Keratinocyte (primary cell): ENCODE results near the gene COG5. TPM values are rescaled to one million over a fixed set of nuclear protein-coding genes. Genes with fewer than 3 reads are reported as not detected.

Source experiments
- DNase-seq: peaks from one replicate; pipeline ENCODE4 v3.0.0-alpha.2; 2011; ENCODE audit warnings: low read depth, missing footprints, low spot score
- FAIRE-seq: peaks from 2 replicates; lab custom pipeline; 2011; peaks lifted over from hg19 to GRCh38; lab: Jason Lieb, UNC
- H2AFZ ChIP-seq: 2 replicates; pipeline ENCODE4 v1.6.0; 2012; ENCODE audit warnings: low read length, control low read depth, inconsistent platforms; ENCODE audit not compliant: control insufficient read depth
- H3K27ac ChIP-seq: 2 replicates; pipeline ENCODE4 v1.5.1; 2011; ENCODE audit warnings: low read length; ENCODE audit not compliant: control insufficient read depth, insufficient read depth
- H3K27me3 ChIP-seq: 3 replicates; pipeline ENCODE4 v1.6.0; 2011; ENCODE audit warnings: low read length; ENCODE audit not compliant: control insufficient read depth, insufficient read depth; ENCODE audit errors: extremely low read depth
- H3K36me3 ChIP-seq, 2 experiments: 2 replicates in 1 of 2; 3 replicates in 1 of 2; pipeline ENCODE4 v1.5.1; 2011; ENCODE audit warnings: low read length in 2 of 2, mild to moderate bottlenecking in 1 of 2; ENCODE audit not compliant: control insufficient read depth in 2 of 2, insufficient read depth in 2 of 2; ENCODE audit errors: extremely low read depth in 1 of 2
- H3K4me1 ChIP-seq: 3 replicates; pipeline ENCODE4 v1.5.1; 2011; ENCODE audit warnings: low read length; ENCODE audit not compliant: control insufficient read depth, insufficient read depth; ENCODE audit errors: extremely low read depth
- H3K4me2 ChIP-seq: 3 replicates; pipeline ENCODE4 v1.6.0; 2011; ENCODE audit warnings: low read depth, low read length; ENCODE audit not compliant: control insufficient read depth, insufficient read depth; ENCODE audit errors: extremely low read depth
- H3K4me3 ChIP-seq, 3 experiments: fragments of 200-600 bp in 1 of 3; sonication (generic) in 1 of 3; 2 replicates in 2 of 3; 3 replicates in 1 of 3; pipeline ENCODE4 v1.5.1; 2011 to 2016; ENCODE audit warnings: low read length in 3 of 3, mild to moderate bottlenecking in 3 of 3, control low read depth in 2 of 3, inconsistent platforms in 1 of 3, low read depth in 1 of 3, mixed read lengths in 1 of 3, mixed run types in 1 of 3, moderate library complexity in 1 of 3; ENCODE audit not compliant: control insufficient read depth in 2 of 3, insufficient read depth in 2 of 3; ENCODE audit errors: extremely low read depth in 1 of 3
- H3K79me2 ChIP-seq: 2 replicates; pipeline ENCODE4 v1.6.0; 2012; ENCODE audit warnings: low read length; ENCODE audit not compliant: control insufficient read depth, insufficient read depth
- H3K9ac ChIP-seq: 3 replicates; pipeline ENCODE4 v1.6.0; 2011; ENCODE audit warnings: low read length; ENCODE audit not compliant: control insufficient read depth, insufficient read depth; ENCODE audit errors: extremely low read depth
- H3K9me1 ChIP-seq: 3 replicates; pipeline ENCODE4 v1.6.0; 2011; ENCODE audit warnings: low read length; ENCODE audit not compliant: control insufficient read depth, insufficient read depth; ENCODE audit errors: extremely low read depth
- H3K9me3 ChIP-seq: 2 replicates; pipeline ENCODE4 v1.5.1; 2012; ENCODE audit warnings: low read depth, low read length; ENCODE audit not compliant: control insufficient read depth
- H4K20me1 ChIP-seq: 3 replicates; pipeline ENCODE4 v1.6.0; 2011; ENCODE audit warnings: low read length; ENCODE audit not compliant: control insufficient read depth, insufficient read depth; ENCODE audit errors: extremely low read depth
- EZH2 ChIP-seq: IDR thresholded peaks from one replicate; pipeline ENCODE4 v1.6.1; 2012; ENCODE audit warnings: inconsistent platforms, mild to moderate bottlenecking, low read length, moderate library complexity
- dilution Hi-C: fragments of 300-500 bp; cut with MboI; formaldehyde crosslinking; loops from one replicate; pipeline ENCODE4 v1.7.0; 2020; ENCODE audit warnings: low sequenced_read_pairs; ENCODE audit not compliant: extremely low pct_ligation_motif_present
- polyA plus RNA-seq, 5 experiments: library from polyadenylated mRNA; depleted of rRNA in 3 of 5; stranded (reverse) in 3 of 5; stranded (forward) in 1 of 5; unstranded in 1 of 5; fragments of >200 nt; gene quantifications; 1 replicate in 1 of 5; 2 replicates in 3 of 5; 3 replicates in 1 of 5; pipeline versions ENCODE4 v1.2.1 to v1.2.3, GENCODE V29; 2011 to 2012; ENCODE audit warnings: missing spikeins in 2 of 5, low read depth in 1 of 5, low replicate concordance in 1 of 5
- TF ChIP-seq, protein P1 (sequence below), 3 experiments: IDR thresholded peaks in 1 of 3; conservative IDR thresholded peaks in 1 of 3; optimal IDR thresholded peaks in 1 of 3; 2 replicates in 2 of 3; 3 replicates in 1 of 3; pipeline versions ENCODE3 to v1.5.1; 2011; ENCODE audit warnings: low read length in 3 of 3, mild to moderate bottlenecking in 3 of 3, moderate library complexity in 2 of 3, control low read depth in 1 of 3, inconsistent platforms in 1 of 3; ENCODE audit not compliant: insufficient read depth in 2 of 3; ENCODE audit errors: extremely low read depth in 1 of 3

COG5 gene
- polyA plus RNA-seq, 1 donor (not counting 4 experiments of a cell fraction or from before 2014, with no cell fraction given), result 50.7 TPM

GRCh38 chr7:107502797-107503196 is 60.9 kb downstream of the COG5 start:
- Histone ChIP-seq H3K27me3 (no peaks in the 10 kb centered on the region), H3K79me2 (peaks cover 18% of the 10 kb centered on the region), H3K4me3 (no peak overlapping the region), H3K4me2 (no peak overlapping the region), H3K9me1 (no peaks in the 10 kb centered on the region), H4K20me1 (peaks cover 3% of the 10 kb centered on the region), H3K27ac (no peak overlapping the region), H3K4me1 (peaks cover 23% of the 10 kb centered on the region), H3K9ac (no peak overlapping the region), H3K36me3 (peaks cover 4 to 6% of the 10 kb centered on the region in 2 experiments), H2AFZ (no peak overlapping the region), H3K9me3 (no peaks in the 10 kb centered on the region)
- DNase-seq (no peak), FAIRE-seq (no peak)
- no peak for TF ChIP-seq EZH2
- TF ChIP-seq, protein P1, sequence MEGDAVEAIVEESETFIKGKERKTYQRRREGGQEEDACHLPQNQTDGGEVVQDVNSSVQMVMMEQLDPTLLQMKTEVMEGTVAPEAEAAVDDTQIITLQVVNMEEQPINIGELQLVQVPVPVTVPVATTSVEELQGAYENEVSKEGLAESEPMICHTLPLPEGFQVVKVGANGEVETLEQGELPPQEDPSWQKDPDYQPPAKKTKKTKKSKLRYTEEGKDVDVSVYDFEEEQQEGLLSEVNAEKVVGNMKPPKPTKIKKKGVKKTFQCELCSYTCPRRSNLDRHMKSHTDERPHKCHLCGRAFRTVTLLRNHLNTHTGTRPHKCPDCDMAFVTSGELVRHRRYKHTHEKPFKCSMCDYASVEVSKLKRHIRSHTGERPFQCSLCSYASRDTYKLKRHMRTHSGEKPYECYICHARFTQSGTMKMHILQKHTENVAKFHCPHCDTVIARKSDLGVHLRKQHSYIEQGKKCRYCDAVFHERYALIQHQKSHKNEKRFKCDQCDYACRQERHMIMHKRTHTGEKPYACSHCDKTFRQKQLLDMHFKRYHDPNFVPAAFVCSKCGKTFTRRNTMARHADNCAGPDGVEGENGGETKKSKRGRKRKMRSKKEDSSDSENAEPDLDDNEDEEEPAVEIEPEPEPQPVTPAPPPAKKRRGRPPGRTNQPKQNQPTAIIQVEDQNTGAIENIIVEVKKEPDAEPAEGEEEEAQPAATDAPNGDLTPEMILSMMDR (optimal IDR thresholded peaks at IDR 0.05 in 1 of 3, IDR thresholded peaks at IDR 0.05 in 1 of 3, conservative IDR thresholded peaks at IDR 0.05 in 1 of 3; ENCODE audit: extremely low read depth in 1 of 3, insufficient read depth in 2 of 3, low read length in 3 of 3), result no peak
- dilution Hi-C loops, result no loop called here

DNA sequence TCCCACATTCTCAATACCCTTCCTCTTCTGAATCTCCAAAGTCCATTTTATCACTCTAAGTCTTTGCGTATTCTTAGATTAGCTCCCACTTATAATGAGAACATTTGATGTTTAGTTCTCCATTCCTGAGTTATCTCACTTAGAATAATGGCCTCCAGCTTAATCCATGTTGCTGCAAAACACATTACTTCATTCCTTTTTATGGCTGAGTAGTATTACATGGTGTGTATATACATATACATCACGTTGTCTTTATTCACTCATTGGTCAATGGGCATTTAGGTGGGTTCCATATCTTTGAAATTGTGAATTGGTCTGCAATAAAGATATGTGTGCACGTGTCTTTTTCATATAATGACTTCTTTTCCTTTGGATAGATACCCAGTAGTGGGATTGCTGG is 61.6 kb downstream of the COG5 start:
- dilution Hi-C loops, result no loop called here
- Histone ChIP-seq H4K20me1 (peaks cover 4% of the 10 kb centered on the region), H3K36me3 (peaks cover 4 to 6% of the 10 kb centered on the region in 2 experiments), H3K4me2 (no peak overlapping the region), H2AFZ (no peak overlapping the region), H3K9me1 (no peaks in the 10 kb centered on the region), H3K27ac (no peak overlapping the region), H3K4me3 (no peak overlapping the region), H3K4me1 (peaks cover 17% of the 10 kb centered on the region), H3K27me3 (no peaks in the 10 kb centered on the region), H3K79me2 (peaks cover 18% of the 10 kb centered on the region), H3K9me3 (no peaks in the 10 kb centered on the region), H3K9ac (no peak overlapping the region)
- TF ChIP-seq, protein P1 (optimal IDR thresholded peaks at IDR 0.05 in 1 of 3, IDR thresholded peaks at IDR 0.05 in 1 of 3, conservative IDR thresholded peaks at IDR 0.05 in 1 of 3; ENCODE audit: extremely low read depth in 1 of 3, insufficient read depth in 2 of 3, low read length in 3 of 3), result no peak
- TF ChIP-seq EZH2, result no peak
- DNase-seq, result no peak
- no peak for FAIRE-seq
